Activated gamma-delta T cell treated with Interleukin-2 at 50 U/mL for 16 hours (primary cell): ENCODE data around the gene MDM1.

Source experiments
- DNase-seq: peaks from one replicate; pipeline ENCODE4 v3.0.0-alpha.2; 2020

Gene MDM1

GRCh38 chr12:68356060-68356695 lies 24.0 kb upstream of the MDM1 start:
- DNase-seq = no peak

GRCh38 chr12:68354977-68355541 lies 22.9 kb upstream of the MDM1 start:
- DNase-seq = no peak

GRCh38 chr12:68352067-68352466 lies 19.9 kb upstream of the MDM1 start:
- DNase-seq = no peak

- no peak for DNase-seq
These were observed 18.6 kb upstream of the MDM1 start for GRCh38 chr12:68350753-68351152.

- no peak for DNase-seq
These were observed 17.9 kb upstream of the MDM1 start for GRCh38 chr12:68349921-68350606.

GRCh38 chr12:68349220-68349621 lies 17.1 kb upstream of the MDM1 start:
- no peak for DNase-seq

GRCh38 chr12:68348419-68348818 lies 16.3 kb upstream of the MDM1 start:
- no peak for DNase-seq

GRCh38 chr12:68345763-68346162 lies 13.6 kb upstream of the MDM1 start:
- no peak for DNase-seq

GRCh38 chr12:68344126-68344525 lies 12.0 kb upstream of the MDM1 start:
- DNase-seq = no peak

GRCh38 chr12:68342966-68343365 lies 10.8 kb upstream of the MDM1 start:
- DNase-seq = no peak

GRCh38 chr12:68341822-68342221 lies 9.7 kb upstream of the MDM1 start:
- no peak for DNase-seq

- no peak for DNase-seq
These were observed 8.5 kb upstream of the MDM1 start for GRCh38 chr12:68340404-68341270.

- no peak for DNase-seq
These were observed 4.7 kb upstream of the MDM1 start for GRCh38 chr12:68336889-68337303.

- DNase-seq = no peak
These were observed 3.3 kb upstream of the MDM1 start for GRCh38 chr12:68335462-68335861.

GRCh38 chr12:68334132-68334531 lies 2.0 kb upstream of the MDM1 start:
- no peak for DNase-seq

- no peak for DNase-seq
These were observed 817 bp upstream of the MDM1 start for GRCh38 chr12:68332728-68333630.

- no peak for DNase-seq
These were observed 678 bp downstream of the MDM1 start for GRCh38 chr12:68331500-68331868.

GRCh38 chr12:68327896-68328295 lies 4.3 kb downstream of the MDM1 start:
- DNase-seq = no peak

- no peak for DNase-seq
These were observed 5.4 kb downstream of the MDM1 start for GRCh38 chr12:68326716-68327115.

- no peak for DNase-seq
These were observed 6.2 kb downstream of the MDM1 start for GRCh38 chr12:68325966-68326365.

GRCh38 chr12:68324531-68324930 lies 7.6 kb downstream of the MDM1 start:
- DNase-seq = no peak

- no peak for DNase-seq
These were observed 11.0 kb downstream of the MDM1 start for GRCh38 chr12:68321140-68321539.
